ENCODE measurements around the gene CLEC1A.

DNA sequence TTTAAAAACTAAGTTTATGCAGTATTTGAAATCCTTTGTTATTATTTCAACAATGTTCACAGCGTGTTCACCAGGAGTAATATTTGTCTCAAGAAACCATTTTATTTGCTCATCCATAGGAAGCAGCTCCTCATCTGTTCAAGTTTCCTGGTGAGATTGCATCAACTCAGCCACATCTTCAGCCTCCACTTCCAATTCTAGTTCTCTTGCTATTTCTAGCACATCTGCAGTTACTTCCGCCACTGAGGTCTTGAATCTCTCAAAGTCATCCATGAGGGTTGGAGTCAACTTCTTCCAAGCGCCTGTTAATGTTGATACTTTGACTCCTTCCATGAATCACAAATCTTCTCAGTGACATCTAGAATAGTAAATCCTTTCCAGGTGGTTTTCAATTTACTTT, 50.3 kb downstream of the CLEC1A start:
- TF ChIP-seq, protein P1, sequence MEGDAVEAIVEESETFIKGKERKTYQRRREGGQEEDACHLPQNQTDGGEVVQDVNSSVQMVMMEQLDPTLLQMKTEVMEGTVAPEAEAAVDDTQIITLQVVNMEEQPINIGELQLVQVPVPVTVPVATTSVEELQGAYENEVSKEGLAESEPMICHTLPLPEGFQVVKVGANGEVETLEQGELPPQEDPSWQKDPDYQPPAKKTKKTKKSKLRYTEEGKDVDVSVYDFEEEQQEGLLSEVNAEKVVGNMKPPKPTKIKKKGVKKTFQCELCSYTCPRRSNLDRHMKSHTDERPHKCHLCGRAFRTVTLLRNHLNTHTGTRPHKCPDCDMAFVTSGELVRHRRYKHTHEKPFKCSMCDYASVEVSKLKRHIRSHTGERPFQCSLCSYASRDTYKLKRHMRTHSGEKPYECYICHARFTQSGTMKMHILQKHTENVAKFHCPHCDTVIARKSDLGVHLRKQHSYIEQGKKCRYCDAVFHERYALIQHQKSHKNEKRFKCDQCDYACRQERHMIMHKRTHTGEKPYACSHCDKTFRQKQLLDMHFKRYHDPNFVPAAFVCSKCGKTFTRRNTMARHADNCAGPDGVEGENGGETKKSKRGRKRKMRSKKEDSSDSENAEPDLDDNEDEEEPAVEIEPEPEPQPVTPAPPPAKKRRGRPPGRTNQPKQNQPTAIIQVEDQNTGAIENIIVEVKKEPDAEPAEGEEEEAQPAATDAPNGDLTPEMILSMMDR (IDR thresholded peaks at IDR 0.05), result no peak
- TF ChIP-seq POLR2A (IDR thresholded peaks at IDR 0.05), result no peak

All from adrenal gland (tissue), 5 donors.